EH (cell line): ENCODE measurements around the gene MLST8.
"Not testable (repeated sequence)": the region's sequence is repeated elsewhere in the genome, so short reads cannot be mapped to it uniquely, and the experiment has no call there.

Experiments used
- DNase-seq: peaks from one replicate; pipeline ENCODE4 v3.0.0-alpha.2; 2015; ENCODE audit warnings: low read depth

MLST8 gene

DNA sequence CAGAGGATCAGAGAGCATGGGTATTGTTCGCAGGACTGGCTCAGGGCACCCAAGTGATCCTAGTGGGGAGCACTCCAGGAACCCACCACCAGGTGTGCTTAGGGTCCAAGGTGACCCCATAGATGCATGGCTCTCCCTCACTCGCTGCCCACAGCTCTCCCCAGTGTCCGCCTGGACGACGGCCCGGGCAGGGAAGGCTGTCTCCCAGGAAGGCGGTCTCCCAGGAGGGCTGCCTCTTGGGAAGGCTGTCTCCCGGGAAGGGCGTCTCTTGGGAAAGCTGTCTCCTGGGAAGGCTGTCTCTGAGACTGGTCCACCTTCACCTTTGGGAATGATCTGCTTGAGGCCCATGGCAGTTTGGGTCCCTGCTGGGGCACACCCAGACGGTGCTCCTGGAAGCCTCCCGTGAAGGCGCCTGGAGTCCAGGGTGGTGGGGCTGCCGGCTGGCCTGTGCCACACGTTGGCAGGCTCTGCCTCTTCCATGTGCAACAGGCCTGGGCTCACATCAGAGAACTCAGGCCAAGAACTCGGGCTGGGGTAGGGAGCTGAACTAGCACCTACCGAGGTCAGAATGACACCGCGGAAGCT lies 41.1 kb downstream of the MLST8 start:
- DNase-seq, result no peak

DNA sequence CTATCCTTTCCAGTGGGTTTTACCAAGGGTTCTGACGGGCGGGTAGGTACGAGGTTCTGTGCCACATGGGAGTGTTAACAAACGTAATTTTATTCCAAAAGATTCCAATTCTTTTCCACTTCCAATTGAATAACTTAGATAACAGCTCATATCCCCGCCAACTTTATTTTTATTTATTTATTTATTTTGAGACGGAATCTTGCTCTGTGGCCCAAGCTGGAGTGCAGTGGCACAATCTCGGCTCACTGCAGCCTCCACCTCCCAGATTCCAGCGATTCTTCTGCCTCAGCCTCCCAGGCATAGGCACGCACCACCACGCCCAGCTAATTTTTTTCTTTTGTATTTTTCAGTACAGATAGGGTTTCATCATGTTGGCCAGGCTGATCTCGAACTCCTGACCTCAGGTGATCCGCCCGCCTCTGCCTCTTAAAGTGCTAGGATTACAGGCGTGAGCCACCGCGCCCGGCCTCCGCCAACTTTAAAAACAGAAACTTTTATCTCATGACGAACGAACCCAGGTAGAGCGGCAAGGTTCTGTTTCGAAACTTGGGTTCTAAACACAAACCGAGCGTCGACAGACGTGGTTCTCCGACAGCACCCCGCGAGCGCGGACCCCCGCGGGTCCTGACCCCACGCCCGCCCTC lies 45.5 kb downstream of the MLST8 start:
- peak; percentile 38 for DNase-seq

DNA sequence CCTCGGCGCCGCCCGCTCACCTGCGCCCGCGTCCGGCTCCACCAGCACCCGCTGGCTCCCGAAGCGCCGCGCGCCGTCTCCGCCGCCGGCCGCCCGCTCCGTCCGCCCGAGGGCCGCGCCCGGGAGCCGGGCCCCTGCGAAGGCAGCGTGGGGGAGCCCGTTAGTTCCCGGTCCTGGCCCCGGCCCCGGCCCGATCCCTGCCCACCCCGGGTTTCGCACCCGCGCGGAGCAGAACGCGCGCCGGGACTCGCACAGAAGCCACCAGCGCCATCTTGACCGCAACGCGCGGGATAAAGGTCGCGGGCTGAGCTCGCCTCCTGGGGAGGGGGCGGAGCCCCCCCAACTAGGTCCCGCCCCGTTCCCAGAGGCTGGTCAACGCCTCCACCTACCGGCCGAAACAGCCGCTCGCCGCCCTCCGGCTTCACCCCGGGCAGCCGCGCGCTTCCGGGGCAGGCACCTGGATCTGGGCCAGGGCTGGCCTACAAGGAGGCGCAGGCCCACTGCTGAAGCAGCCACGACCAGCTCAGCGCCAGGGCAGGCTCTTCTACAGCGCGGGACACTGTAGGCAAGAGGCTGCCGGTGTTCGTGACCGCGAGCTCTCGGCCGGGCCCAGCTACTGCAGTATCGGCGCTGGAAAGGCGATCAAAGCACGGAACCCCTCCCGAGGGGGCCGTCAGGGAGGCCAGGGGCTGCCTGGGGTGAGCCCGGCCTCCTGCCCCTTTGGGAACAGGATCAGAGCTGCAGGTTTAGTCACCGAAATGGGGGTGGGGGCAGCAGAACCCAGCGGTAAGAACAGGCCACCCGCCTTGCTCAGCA lies 46.2 kb downstream of the MLST8 start, which contains the start of gene ECI1:
ECI1 (minus strand) TSS at position 292 of the 816 bp plus-strand sequence; CDS start at position 271, 21 bp downstream.
- peak; percentile 97 for DNase-seq

DNA sequence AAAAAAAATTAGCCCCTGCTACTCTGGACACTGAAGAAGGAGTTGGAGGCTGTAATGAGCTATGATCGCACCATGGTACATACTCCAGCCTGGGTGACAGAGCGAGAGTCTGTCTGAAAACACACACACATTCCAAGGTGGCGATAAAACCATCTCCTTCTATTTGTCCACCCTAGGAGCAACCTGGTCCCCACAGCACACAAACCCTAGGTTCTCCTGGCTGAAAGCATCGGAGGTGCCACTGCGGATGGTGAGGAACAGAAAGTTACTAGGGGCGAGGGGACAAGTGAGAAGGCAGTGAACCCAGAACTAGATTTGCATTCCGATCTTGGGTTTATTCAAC lies 47.5 kb downstream of the MLST8 start:
- peak; percentile 32 for DNase-seq

DNA sequence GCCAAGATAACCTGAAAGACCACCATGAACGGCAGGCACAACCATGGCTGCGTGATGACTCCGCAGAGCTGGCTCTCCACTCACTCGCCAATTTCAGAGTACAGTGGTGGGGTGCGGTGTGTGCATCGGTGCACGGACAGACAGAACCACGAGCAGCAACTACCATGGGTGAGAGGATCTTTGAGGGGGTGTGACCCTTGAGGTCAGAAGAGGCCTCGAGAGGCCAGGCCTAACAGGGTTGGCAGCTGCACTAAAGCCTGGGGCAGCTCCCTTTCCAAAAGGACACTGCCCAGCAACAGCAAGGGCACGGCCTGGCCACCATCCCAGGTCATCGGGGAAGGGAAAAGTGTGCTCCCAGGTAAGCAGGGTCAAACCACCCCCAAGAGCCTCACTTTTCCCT lies 48.0 kb downstream of the MLST8 start:
- no peak for DNase-seq

DNA sequence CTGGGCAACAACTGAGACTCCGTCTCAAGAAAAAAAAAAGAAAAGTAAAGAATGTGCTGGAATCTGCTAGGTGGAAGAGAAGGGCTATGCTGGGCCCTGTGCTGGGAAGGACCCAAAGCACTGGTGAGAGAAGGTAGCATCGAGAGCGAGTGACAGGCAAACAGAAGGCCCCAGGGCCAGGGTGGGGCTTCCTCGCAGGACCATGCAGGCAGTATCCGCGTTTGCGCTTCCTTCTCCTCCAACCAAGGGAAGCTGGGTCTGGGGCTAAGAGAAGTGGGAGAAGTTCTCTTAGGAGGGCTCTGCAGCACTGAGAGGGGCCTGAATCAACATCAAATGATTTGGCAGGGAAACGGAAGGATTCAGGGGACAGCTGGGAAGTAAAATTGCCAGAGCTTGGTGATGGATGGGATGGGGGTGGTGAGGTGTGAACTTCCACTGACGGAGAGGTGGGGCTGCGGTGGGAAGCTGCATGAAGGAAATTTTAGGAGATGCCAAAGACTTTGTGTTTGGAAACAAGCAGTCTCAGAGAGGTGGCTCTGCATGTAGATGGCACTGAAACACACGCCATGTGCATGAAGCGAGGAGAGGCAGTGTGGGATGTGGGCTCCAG lies 51.4 kb downstream of the MLST8 start:
- DNase-seq, result no peak

DNA sequence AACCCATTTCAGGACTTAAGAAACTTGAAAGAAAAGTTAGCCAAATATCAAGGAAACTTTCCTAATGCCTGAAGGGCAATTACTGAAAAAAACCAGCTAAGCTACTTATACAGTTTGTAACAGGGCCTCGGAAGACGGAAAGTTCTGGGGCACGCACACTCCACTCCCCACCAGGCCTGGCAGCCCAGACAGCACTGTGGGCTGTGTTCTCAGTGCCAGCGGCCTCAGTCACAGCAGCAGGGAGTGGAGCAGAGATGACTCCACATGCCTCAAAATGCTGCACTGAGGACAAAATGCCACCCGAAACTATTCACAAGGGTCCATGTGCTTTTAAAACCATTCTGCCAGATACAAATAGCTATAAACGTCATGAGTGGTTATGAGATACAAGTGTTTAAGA lies 52.5 kb downstream of the MLST8 start:
- DNase-seq, result no peak

DNA sequence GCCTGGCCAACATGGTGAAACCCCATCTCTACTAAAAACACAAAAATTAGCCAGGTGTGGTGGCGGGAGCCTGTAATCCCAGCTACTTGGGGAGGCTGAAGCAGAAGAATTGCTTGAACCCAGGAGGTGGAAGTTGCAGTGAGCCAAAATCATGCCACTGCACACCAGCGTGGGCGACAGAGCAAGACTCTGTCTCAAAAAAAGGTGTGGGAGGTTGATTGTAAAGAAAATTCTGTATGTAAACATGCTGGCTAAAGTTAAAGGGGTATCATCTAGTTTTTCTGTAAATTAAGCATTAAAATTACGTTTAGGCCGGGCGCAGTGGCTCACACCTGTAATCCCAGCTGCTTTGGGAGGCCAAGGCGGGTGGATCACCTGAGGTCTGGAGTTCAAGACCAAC lies 53.3 kb downstream of the MLST8 start:
- not testable (repeated sequence) for DNase-seq
